Measurements from ENCODE around the gene ADAM22. TPM values are rescaled to one million over a fixed set of nuclear protein-coding genes. Genes with fewer than 3 reads are reported as not detected.

ADAM22 gene
- total and polyA plus RNA-seq, 12 donors, result 2.3 to 35.0 (median 17.0) TPM

GRCh38 chr7:88042157-88042556, 108.1 kb downstream of the ADAM22 start:
- intact Hi-C loops (cut with DNase I), result no loop called here
- TF ChIP-seq CTCF (IDR thresholded peaks at IDR 0.05) (no peak), POLR2A (IDR thresholded peaks at IDR 0.05) (no peak)
- H3K9me3 ChIP-seq (replicated peaks in 1 of 3), result no peaks in the 10 kb centered on the region
- peak overlapping the region in 1 of 4 donors; percentile 10 for H3K4me3 ChIP-seq
- H3K27me3 ChIP-seq, result no peaks in the 10 kb centered on the region
- H3K27ac ChIP-seq, result no peak overlapping the region
- H3K4me1 ChIP-seq (replicated peaks in 1 of 2), result peaks cover 0 to 28% of the 10 kb centered on the region in 2 donors
- H3K36me3 ChIP-seq (replicated peaks in 1 of 2), result no peaks in the 10 kb centered on the region
- DNase-seq, result no peak

- Histone ChIP-seq H3K4me1 (replicated peaks in 1 of 2) (peaks cover 0 to 28% of the 10 kb centered on the region in 2 donors), H3K9me3 (replicated peaks in 1 of 3) (no peaks in the 10 kb centered on the region), H3K27me3 (no peaks in the 10 kb centered on the region), H3K36me3 (replicated peaks in 1 of 2) (no peaks in the 10 kb centered on the region), H3K4me3 (no peak overlapping the region), H3K27ac (no peak overlapping the region)
- TF ChIP-seq POLR2A (IDR thresholded peaks at IDR 0.05) (no peak), CTCF (IDR thresholded peaks at IDR 0.05) (no peak)
- no peak for DNase-seq
- intact Hi-C loops (cut with DNase I), result no loop called here
- WGBS, 4 donors, result 95 to 100% (median 97%) methylated on average over 1 of the region's 1 CpG
These were observed 108.8 kb downstream of the ADAM22 start for GRCh38 chr7:88042803-88043202.

GRCh38 chr7:88044069-88044468, 110.0 kb downstream of the ADAM22 start:
- H3K9me3 ChIP-seq (replicated peaks in 1 of 3), result no peaks in the 10 kb centered on the region
- H3K4me3 ChIP-seq, result no peak overlapping the region
- no peak for TF ChIP-seq CTCF (IDR thresholded peaks at IDR 0.05)
- no peak for TF ChIP-seq POLR2A (IDR thresholded peaks at IDR 0.05)
- H3K27ac ChIP-seq, result no peak overlapping the region
- intact Hi-C loops (cut with DNase I), result no loop called here
- peaks cover 0 to 28% of the 10 kb centered on the region in 2 donors for H3K4me1 ChIP-seq (replicated peaks in 1 of 2)
- H3K36me3 ChIP-seq (replicated peaks in 1 of 2), result no peaks in the 10 kb centered on the region
- 80 to 96% (median 90%) methylated on average over 2 of the region's 2 CpGs for WGBS, 4 donors
- no peaks in the 10 kb centered on the region for H3K27me3 ChIP-seq
- DNase-seq, result no peak

GRCh38 chr7:88046839-88047573, 113.0 kb downstream of the ADAM22 start:
- WGBS, 4 donors, result 59 to 89% (median 82%) methylated on average over 1 of the region's 1 CpG
- Histone ChIP-seq H3K9me3 (replicated peaks in 1 of 3) (no peaks in the 10 kb centered on the region), H3K27ac (peak overlapping the region in 2 of 5 donors; percentile 2 to 28), H3K4me3 (no peak overlapping the region), H3K36me3 (replicated peaks in 1 of 2) (no peaks in the 10 kb centered on the region), H3K27me3 (no peaks in the 10 kb centered on the region), H3K4me1 (replicated peaks in 1 of 2) (peaks cover 0 to 14% of the 10 kb centered on the region in 2 donors)
- TF ChIP-seq CTCF (IDR thresholded peaks at IDR 0.05) (no peak), POLR2A (IDR thresholded peaks at IDR 0.05) (no peak)
- intact Hi-C loops (cut with DNase I), result no loop called here
- no peak for DNase-seq
